H1 (cell line): ENCODE measurements around the gene GPR12. TPM values are rescaled to one million over a fixed set of nuclear protein-coding genes. Genes with fewer than 3 reads are reported as not detected.
A peak's percentile ranks its signal among the peaks of the same experiment; 100 is the strongest.

ENCODE experiments used
- CTCF ChIA-PET: fragments of 300-600 bp; sonication (Branson Sonifier 250); formaldehyde crosslinking; loops from one replicate; lab custom pipeline; 2021; ENCODE audit not compliant: partially characterized antibody; lab: Charles Lee
- POLR2A ChIA-PET: fragments of 300-600 bp; sonication (Branson Sonifier 250); formaldehyde crosslinking; loops from one replicate; lab custom pipeline; 2021; ENCODE audit warnings: inconsistent platforms; ENCODE audit not compliant: partially characterized antibody; lab: Charles Lee
- DNase-seq, 2 experiments: peaks; one replicate each; pipeline versions ENCODE4 v3.0.0 to v3.0.0-alpha.2; 2010 to 2022; ENCODE audit warnings: low spot score in 2 of 2, low read depth in 1 of 2, mixed read lengths in 1 of 2
- FAIRE-seq: peaks from 2 replicates; lab custom pipeline; 2011; peaks lifted over from hg19 to GRCh38; lab: Jason Lieb, UNC
- H2AFZ ChIP-seq: 2 replicates; pipeline ENCODE4 v1.8.1; 2012; ENCODE audit warnings: low read length, inconsistent platforms
- H2AK5ac ChIP-seq: 2 replicates; pipeline ENCODE4 v1.6.1; 2013; ENCODE audit warnings: low read depth, low read length
- H2BK120ac ChIP-seq: replicated peaks from 2 replicates; pipeline ENCODE3; 2013; ENCODE audit warnings: low read depth, low read length, inconsistent platforms
- H2BK12ac ChIP-seq: 2 replicates; pipeline ENCODE4 v1.6.1; 2013; ENCODE audit warnings: low read depth, low read length
- H2BK15ac ChIP-seq: 2 replicates; pipeline ENCODE4 v1.6.1; 2013; ENCODE audit warnings: low read length
- H2BK20ac ChIP-seq: 2 replicates; pipeline ENCODE4 v1.6.1; 2013; ENCODE audit warnings: low read length
- H2BK5ac ChIP-seq: 2 replicates; pipeline ENCODE4 v1.6.1; 2013; ENCODE audit warnings: low read depth, low read length
- H3K14ac ChIP-seq: 2 replicates; pipeline ENCODE4 v1.6.1; 2013; ENCODE audit warnings: inconsistent platforms; ENCODE audit not compliant: insufficient read length
- H3K18ac ChIP-seq: 2 replicates; pipeline ENCODE4 v1.6.1; 2013; ENCODE audit warnings: low read length; ENCODE audit errors: extremely low read depth
- H3K23ac ChIP-seq: 2 replicates; pipeline ENCODE4 v1.6.1; 2013; ENCODE audit warnings: inconsistent platforms; ENCODE audit not compliant: insufficient read length
- H3K23me2 ChIP-seq: 2 replicates; pipeline ENCODE4 v1.6.1; 2013; ENCODE audit warnings: low read depth, low read length
- H3K27ac ChIP-seq: 2 replicates; pipeline ENCODE4 v1.6.1; 2011; ENCODE audit warnings: low read depth, low read length, inconsistent platforms
- H3K27me3 ChIP-seq, 4 experiments: replicated peaks in 1 of 4; 1 replicate in 1 of 4; 2 replicates in 3 of 4; pipeline versions ENCODE4 v1.6.1 to v1.8.1; 2011 to 2013; ENCODE audit warnings: low read length in 3 of 4, mild to moderate bottlenecking in 3 of 4, inconsistent platforms in 2 of 4, mixed read lengths in 2 of 4, moderate library complexity in 1 of 4; ENCODE audit not compliant: control insufficient read depth in 3 of 4, insufficient read depth in 3 of 4; ENCODE audit errors: extremely low read depth in 1 of 4
- H3K36me3 ChIP-seq, 4 experiments: 2 replicates each; pipeline versions ENCODE4 v1.6.1 to v1.8.1; 2011 to 2013; ENCODE audit warnings: mild to moderate bottlenecking in 4 of 4, low read length in 3 of 4, moderate library complexity in 2 of 4, control low read depth in 1 of 4, inconsistent platforms in 1 of 4; ENCODE audit not compliant: insufficient read depth in 4 of 4, control insufficient read depth in 2 of 4
- H3K4ac ChIP-seq: replicated peaks from 2 replicates; pipeline ENCODE3; 2013; ENCODE audit warnings: low read length, low read depth, mixed read lengths, inconsistent platforms; ENCODE audit not compliant: insufficient read length
- H3K4me1 ChIP-seq, 4 experiments: replicated peaks in 1 of 4; 1 replicate in 1 of 4; 2 replicates in 3 of 4; pipeline versions ENCODE4 v1.6.1 to v1.8.1; 2011 to 2013; ENCODE audit warnings: low read length in 3 of 4, inconsistent platforms in 2 of 4, mixed read lengths in 1 of 4; ENCODE audit not compliant: insufficient read depth in 4 of 4, control insufficient read depth in 3 of 4
- H3K4me2 ChIP-seq, 2 experiments: 2 replicates each; pipeline versions ENCODE4 v1.6.1 to v1.8.1; 2011 to 2013; ENCODE audit warnings: low read depth in 2 of 2, low read length in 2 of 2, control low read depth in 1 of 2, inconsistent platforms in 1 of 2, mild to moderate bottlenecking in 1 of 2; ENCODE audit not compliant: insufficient read depth in 1 of 2
- H3K4me3 ChIP-seq, 4 experiments: fragments of 200-600, 300-600 bp in 1 of 4; sonication (generic), shearing (Covaris generic), sonication (Bioruptor Twin) in 1 of 4; 2 replicates each; pipeline versions ENCODE4 v1.5.1 to v1.8.1; 2011 to 2016; ENCODE audit warnings: low read length in 4 of 4, low read depth in 3 of 4, control low read depth in 2 of 4, inconsistent platforms in 2 of 4, mild to moderate bottlenecking in 2 of 4, mixed read lengths in 1 of 4, moderate library complexity in 1 of 4; ENCODE audit not compliant: insufficient read depth in 2 of 4; ENCODE audit errors: extremely low read depth in 1 of 4
- H3K56ac ChIP-seq: replicated peaks from 2 replicates; pipeline ENCODE3; 2013; ENCODE audit warnings: low read depth, mild to moderate bottlenecking, mixed read lengths, low read length, inconsistent platforms; ENCODE audit not compliant: insufficient read length
- H3K79me1 ChIP-seq: 2 replicates; pipeline ENCODE4 v1.6.1; 2013; ENCODE audit warnings: low read depth, low read length, control low read depth
- H3K79me2 ChIP-seq, 2 experiments: 2 replicates each; pipeline versions ENCODE4 v1.6.1 to v1.8.1; 2012 to 2013; ENCODE audit warnings: low read length in 2 of 2, mild to moderate bottlenecking in 2 of 2, inconsistent platforms in 1 of 2; ENCODE audit not compliant: insufficient read depth in 2 of 2, control insufficient read depth in 1 of 2
- H3K9ac ChIP-seq, 4 experiments: replicated peaks in 1 of 4; 1 replicate in 1 of 4; 2 replicates in 3 of 4; pipeline versions ENCODE4 v1.6.1 to v1.8.1; 2011 to 2013; ENCODE audit warnings: low read depth in 3 of 4, low read length in 3 of 4, control low read depth in 2 of 4, mild to moderate bottlenecking in 2 of 4, moderate library complexity in 2 of 4, inconsistent platforms in 1 of 4; ENCODE audit errors: extremely low read depth in 1 of 4
- H3K9me3 ChIP-seq, 2 experiments: 2 replicates each; pipeline versions ENCODE4 v1.6.1 to v1.8.1; 2012 to 2013; ENCODE audit warnings: mild to moderate bottlenecking in 2 of 2, moderate library complexity in 2 of 2, control low read depth in 1 of 2, inconsistent platforms in 1 of 2, low read depth in 1 of 2, low read length in 1 of 2, mixed read lengths in 1 of 2; ENCODE audit not compliant: insufficient read depth in 2 of 2
- H4K20me1 ChIP-seq, 2 experiments: replicated peaks in 1 of 2; 2 replicates each; pipeline versions ENCODE3 to v1.8.1; 2011 to 2013; ENCODE audit warnings: inconsistent platforms in 2 of 2, low read length in 2 of 2, mild to moderate bottlenecking in 1 of 2; ENCODE audit not compliant: insufficient read depth in 2 of 2, control insufficient read depth in 1 of 2
- H4K5ac ChIP-seq: 2 replicates; pipeline ENCODE4 v1.6.1; 2013; ENCODE audit warnings: low read length, low read depth, mixed read lengths, inconsistent platforms; ENCODE audit not compliant: insufficient read length
- H4K8ac ChIP-seq: 2 replicates; pipeline ENCODE4 v1.8.0; 2013; ENCODE audit warnings: mild to moderate bottlenecking, moderate library complexity, low read length, inconsistent platforms; ENCODE audit not compliant: insufficient read depth; ENCODE audit errors: extremely low read depth
- H4K91ac ChIP-seq: replicated peaks from 2 replicates; pipeline ENCODE3; 2013; ENCODE audit warnings: low read length, mixed read lengths, inconsistent platforms; ENCODE audit not compliant: insufficient read length
- ATF2 ChIP-seq: IDR thresholded peaks from 2 replicates; pipeline ENCODE4 v1.6.1; 2012; ENCODE audit warnings: low read length, inconsistent platforms
- BACH1 ChIP-seq: IDR thresholded peaks from 2 replicates; pipeline ENCODE4 v1.6.1; 2012; ENCODE audit warnings: low read length, improper control_type of control experiment
- WGBS, 2 experiments: shearing (Covaris generic) in 1 of 2; methylation state at CpG; one replicate each; pipeline versions ENCODE4 v1.1.6 to v1.1.7; 2013 to 2015; ENCODE audit warnings: low lambda C conversion rate in 2 of 2, mixed read lengths in 2 of 2, inconsistent platforms in 1 of 2, low coverage in 1 of 2, missing lambda C conversion rate in 1 of 2; ENCODE audit not compliant: insufficient replicate concordance in 2 of 2, insufficient coverage in 1 of 2, insufficient read length in 1 of 2; ENCODE audit errors: extremely low coverage in 1 of 2, missing lambda C conversion rate in 1 of 2; 5-methylcytosine and 5-hydroxymethylcytosine counted together
- polyA plus RNA-seq, 7 experiments: library from polyadenylated mRNA; depleted of rRNA in 3 of 7; stranded (reverse) in 5 of 7; unstranded in 2 of 7; fragments of >200 nt in 5 of 7; fragments of 200-250 nt in 2 of 7; gene quantifications; 1 replicate in 5 of 7; 2 replicates in 1 of 7; 4 replicates in 1 of 7; pipeline versions ENCODE4 v1.2.1 to v1.2.3, GENCODE V29; 2011 to 2013; ENCODE audit warnings: missing spikeins in 2 of 7, mixed read lengths in 2 of 7
- total RNA-seq: library from RNA; stranded (reverse); fragmentation: NEBNext Ultra II Directional; extraction: Animal tissue kit (Norgen Biotek cat#: 25700); gene quantifications from 2 replicates; pipeline ENCODE4 v1.2.1, GENCODE V29; 2021

Gene GPR12
- total and polyA plus RNA-seq, 2 of the 8 experiments (the other 6 are each of a cell fraction or from before 2014, with no cell fraction given): 0.15 to 0.27 TPM

- Histone ChIP-seq H3K23ac (no peak overlapping the region), H3K36me3 (no peaks in the 10 kb centered on the region), H2BK120ac (no peak overlapping the region), H3K27me3 (peaks cover 20 to 40% (median 38%) of the 10 kb centered on the region in 4 experiments), H3K9me3 (no peaks in the 10 kb centered on the region), H3K79me2 (no peaks in the 10 kb centered on the region), H3K27ac (no peak overlapping the region), H3K4me1 (peaks cover 0 to 4% (median under 1%) of the 10 kb centered on the region in 4 experiments; a peak in 3 of 7 replicates), H2BK20ac (no peak overlapping the region), H3K18ac (no peak overlapping the region), H3K56ac (no peak overlapping the region), H3K9ac (no peak overlapping the region), H3K79me1 (no peaks in the 10 kb centered on the region), H2AFZ (peak overlapping the region; percentile 25), H3K23me2 (peaks cover 10% of the 10 kb centered on the region), H4K5ac (no peak overlapping the region), H2BK15ac (no peak overlapping the region), H4K8ac (no peak overlapping the region), H2AK5ac (no peak overlapping the region), H3K14ac (no peak overlapping the region), H3K4me2 (peak overlapping the region; percentile 70 to 91), H4K20me1 (no peaks in the 10 kb centered on the region), H4K91ac (no peak overlapping the region), H2BK5ac (no peak overlapping the region), H2BK12ac (peak overlapping the region; percentile 44; the same call in 1 of the 2 replicates), H3K4ac (no peak overlapping the region), H3K4me3 (peak overlapping the region in 3 of 4 experiments; percentile 43 to 71 (median 63); a peak in 4 of 8 replicates)
- FAIRE-seq: no peak
- ChIA-PET POLR2A (no interaction called here), CTCF (interaction anchor here (0.7 to 1.3 kb wide), 5 partner anchors 14 to 1553 kb away, joined by 3 to 4 read pairs (median 3); no protein-coding TSS in a partner anchor)
- no peak for DNase-seq
- 79% methylated on average over 27 of the region's 27 CpGs; no CpG with 5 or more reads in 1 of the 2 experiments for WGBS, 2 experiments
- TF ChIP-seq ATF2: no peak
- TF ChIP-seq BACH1: no peak
Measured at GRCh38 chr13:26759249-26759906, 1.2 kb downstream of the GPR12 start.
